Vagina (tissue), 2 donors: ENCODE results near the gene MAP4K2.

Experiments used
- CTCF ChIP-seq, 3 experiments: fragments of 450-650 bp in 2 of 3; fragments of 200-600 bp in 1 of 3; sonication (generic) in 1 of 3; IDR thresholded peaks; one replicate each; pipeline ENCODE4 v1.5.1; 2017 to 2019; ENCODE audit warnings: antibody characterized with exemption in 3 of 3, mild to moderate bottlenecking in 2 of 3, moderate library complexity in 2 of 3
- POLR2A ChIP-seq, 2 donors: fragments of 450-650 bp; IDR thresholded peaks; one replicate each; pipeline ENCODE4 v1.6.1; 2017; ENCODE audit warnings: antibody characterized with exemption in 2 of 2, mild to moderate bottlenecking in 2 of 2, moderate library complexity in 2 of 2
- POLR2AphosphoS5 ChIP-seq, 2 donors: sonication (generic); formaldehyde crosslinking; IDR thresholded peaks; one replicate each; pipeline ENCODE4 v1.9.0; 2017; ENCODE audit warnings: antibody characterized with exemption in 2 of 2, mild to moderate bottlenecking in 2 of 2, low read depth in 1 of 2; ENCODE audit not compliant: insufficient read depth in 1 of 2

DNA sequence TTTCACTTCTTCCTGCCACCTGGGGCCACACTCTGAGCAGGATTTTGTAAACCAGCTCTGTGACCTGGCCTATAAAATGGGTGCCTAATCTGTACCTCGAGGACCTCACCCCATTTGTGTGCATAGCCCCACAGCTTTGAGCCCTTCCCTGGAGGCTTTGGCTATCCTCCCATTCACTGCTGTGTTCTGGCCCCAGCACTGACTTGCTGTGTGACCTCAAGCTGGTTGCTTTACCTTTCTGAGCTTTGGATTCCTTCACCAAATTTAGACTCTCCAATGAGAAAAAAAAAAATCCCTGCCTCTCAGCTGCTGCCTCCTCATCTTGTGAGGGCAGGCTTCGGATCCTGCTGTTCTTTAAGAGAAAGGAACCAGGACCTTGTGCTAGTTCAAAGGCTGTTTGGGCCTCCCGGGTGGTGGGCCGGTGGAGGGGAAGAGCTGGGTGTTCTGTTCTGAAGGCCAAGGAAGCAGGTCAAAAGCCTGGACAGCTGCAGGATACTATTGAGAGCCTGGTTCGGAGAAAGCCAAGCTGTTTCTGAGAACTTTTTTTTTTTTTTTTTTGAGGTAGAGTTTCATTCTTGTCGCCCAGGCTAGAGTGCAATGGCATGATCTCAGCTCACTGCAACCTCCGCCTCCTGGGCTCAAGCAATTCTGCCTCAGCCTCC lies 42.1 kb downstream of the MAP4K2 start:
- TF ChIP-seq CTCF (IDR thresholded peaks at IDR 0.05) = no peak
- TF ChIP-seq POLR2A (IDR thresholded peaks at IDR 0.05) = no peak
- TF ChIP-seq POLR2AphosphoS5 (IDR thresholded peaks at IDR 0.05; ENCODE audit: insufficient read depth in 1 of 2, low read depth in 1 of 2) = no peak
